PC-9 (cell line): ENCODE measurements around the gene OR51B2.

Experiments
- EZH2 ChIP-seq: fragments of 200-600 bp; sonication (generic); IDR thresholded peaks from 2 replicates; pipeline ENCODE4 v1.8.0; 2017; ENCODE audit warnings: antibody characterized with exemption, low read depth
- TF ChIP-seq, protein P1 (sequence below): fragments of 200-600 bp; sonication (generic); conservative IDR thresholded peaks from 2 replicates; pipeline ENCODE4 v1.6.1; 2017; ENCODE audit warnings: mixed run types, antibody characterized with exemption, mild to moderate bottlenecking, moderate library complexity

DNA sequence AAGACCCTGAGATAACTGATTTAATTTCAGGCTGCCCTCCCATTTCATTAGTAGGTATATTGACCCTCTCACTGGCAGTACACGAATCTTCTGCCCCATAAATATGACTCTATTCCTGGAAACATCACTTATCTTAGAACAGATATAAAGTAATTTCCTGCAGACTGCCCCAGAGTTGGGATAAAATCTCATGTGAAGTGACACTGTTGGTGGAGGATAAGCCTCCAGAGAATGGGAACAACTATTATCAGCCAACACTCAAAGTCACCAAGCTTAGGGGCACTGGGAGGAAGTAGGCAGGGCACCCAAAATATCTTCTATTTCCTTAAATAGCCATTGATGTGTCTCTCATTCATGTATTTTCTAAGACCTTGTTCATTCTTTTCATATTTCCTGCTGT lies 11.1 kb upstream of the OR51B2 start:
- no peak for TF ChIP-seq EZH2
- TF ChIP-seq, protein P1, sequence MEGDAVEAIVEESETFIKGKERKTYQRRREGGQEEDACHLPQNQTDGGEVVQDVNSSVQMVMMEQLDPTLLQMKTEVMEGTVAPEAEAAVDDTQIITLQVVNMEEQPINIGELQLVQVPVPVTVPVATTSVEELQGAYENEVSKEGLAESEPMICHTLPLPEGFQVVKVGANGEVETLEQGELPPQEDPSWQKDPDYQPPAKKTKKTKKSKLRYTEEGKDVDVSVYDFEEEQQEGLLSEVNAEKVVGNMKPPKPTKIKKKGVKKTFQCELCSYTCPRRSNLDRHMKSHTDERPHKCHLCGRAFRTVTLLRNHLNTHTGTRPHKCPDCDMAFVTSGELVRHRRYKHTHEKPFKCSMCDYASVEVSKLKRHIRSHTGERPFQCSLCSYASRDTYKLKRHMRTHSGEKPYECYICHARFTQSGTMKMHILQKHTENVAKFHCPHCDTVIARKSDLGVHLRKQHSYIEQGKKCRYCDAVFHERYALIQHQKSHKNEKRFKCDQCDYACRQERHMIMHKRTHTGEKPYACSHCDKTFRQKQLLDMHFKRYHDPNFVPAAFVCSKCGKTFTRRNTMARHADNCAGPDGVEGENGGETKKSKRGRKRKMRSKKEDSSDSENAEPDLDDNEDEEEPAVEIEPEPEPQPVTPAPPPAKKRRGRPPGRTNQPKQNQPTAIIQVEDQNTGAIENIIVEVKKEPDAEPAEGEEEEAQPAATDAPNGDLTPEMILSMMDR: no peak
